Cerebellar nuclear complex (tissue), 1 donor: Measurements from ENCODE around the gene IFNAR1.
"Not testable (repeated sequence)": the region's sequence is repeated elsewhere in the genome, so short reads cannot be mapped to it uniquely, and the experiment has no call there.

ENCODE experiments used
- DNase-seq, 2 experiments: peaks; one replicate each; lab custom pipeline; 2025; lab: John Stamatoyannopoulos, UW

Gene IFNAR1

DNA sequence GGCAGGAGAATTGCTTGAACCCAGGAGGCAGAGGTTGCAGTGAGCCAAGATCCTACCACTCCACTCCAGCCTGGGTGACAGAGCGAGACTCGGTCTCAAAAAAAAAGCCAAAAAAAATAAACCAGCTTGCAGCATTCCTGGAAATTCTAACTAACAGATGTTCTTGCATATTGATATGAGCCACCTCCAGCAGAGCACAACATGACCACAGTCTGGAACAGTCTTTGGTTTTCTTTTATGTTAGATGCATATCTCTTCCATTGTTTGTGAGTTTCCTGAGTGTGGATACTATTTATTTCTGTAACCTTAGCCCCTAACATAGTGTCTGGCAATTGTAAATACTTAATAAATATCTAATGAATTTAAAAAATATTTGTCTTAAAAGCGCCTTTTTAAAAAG lies 23.9 kb downstream of the IFNAR1 start:
- no peak for DNase-seq

DNA sequence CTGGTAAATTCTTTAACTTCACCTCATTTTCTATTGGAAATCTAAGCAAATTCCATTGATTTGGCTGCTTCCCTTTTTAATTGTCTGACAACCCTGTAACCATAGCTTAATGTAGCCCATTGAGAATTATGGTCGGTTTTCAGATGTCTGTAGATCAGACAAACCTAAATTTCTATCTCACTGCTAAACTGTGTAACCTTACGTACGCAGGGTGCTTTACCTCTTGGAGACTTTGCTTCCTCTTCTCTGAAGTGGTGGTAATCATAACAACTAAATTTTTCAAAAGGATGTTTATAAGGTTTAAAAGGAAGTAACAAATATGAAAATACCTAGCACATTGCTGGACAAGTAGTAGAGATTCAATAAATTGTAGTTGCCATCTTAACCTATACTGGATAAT lies 25.9 kb downstream of the IFNAR1 start:
- no peak for DNase-seq

DNA sequence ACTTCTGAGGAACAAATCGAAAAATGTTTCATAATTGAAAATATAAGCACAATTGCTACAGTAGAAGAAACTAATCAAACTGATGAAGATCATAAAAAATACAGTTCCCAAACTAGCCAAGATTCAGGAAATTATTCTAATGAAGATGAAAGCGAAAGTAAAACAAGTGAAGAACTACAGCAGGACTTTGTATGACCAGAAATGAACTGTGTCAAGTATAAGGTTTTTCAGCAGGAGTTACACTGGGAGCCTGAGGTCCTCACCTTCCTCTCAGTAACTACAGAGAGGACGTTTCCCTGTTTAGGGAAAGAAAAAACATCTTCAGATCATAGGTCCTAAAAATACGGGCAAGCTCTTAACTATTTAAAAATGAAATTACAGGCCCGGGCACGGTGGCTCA lies 30.6 kb downstream of the IFNAR1 start:
- no peak for DNase-seq

DNA sequence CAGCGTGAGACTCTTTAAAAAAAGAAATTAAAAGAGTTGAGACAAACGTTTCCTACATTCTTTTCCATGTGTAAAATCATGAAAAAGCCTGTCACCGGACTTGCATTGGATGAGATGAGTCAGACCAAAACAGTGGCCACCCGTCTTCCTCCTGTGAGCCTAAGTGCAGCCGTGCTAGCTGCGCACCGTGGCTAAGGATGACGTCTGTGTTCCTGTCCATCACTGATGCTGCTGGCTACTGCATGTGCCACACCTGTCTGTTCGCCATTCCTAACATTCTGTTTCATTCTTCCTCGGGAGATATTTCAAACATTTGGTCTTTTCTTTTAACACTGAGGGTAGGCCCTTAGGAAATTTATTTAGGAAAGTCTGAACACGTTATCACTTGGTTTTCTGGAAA lies 31.2 kb downstream of the IFNAR1 start:
- DNase-seq, result no peak

DNA sequence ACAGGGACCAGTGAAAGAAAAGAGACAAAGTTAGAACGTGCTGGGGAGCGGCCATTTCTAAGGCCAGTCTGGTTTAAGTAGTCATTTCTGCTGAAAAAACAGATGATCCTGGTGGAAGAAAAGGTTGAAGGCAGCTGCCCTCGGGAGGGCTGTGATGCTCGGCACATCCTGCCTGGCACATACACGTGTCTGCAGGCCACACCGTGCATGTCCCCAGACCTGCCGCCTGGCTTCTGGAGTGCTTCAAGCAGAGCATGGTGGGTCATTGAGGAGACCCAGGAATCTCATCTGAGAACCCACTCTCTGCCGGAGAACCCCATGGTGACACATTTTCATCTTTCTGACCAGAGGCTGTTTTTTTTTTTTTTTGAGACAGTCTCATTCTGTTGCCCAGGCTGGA lies 32.4 kb downstream of the IFNAR1 start:
- DNase-seq, result no peak

DNA sequence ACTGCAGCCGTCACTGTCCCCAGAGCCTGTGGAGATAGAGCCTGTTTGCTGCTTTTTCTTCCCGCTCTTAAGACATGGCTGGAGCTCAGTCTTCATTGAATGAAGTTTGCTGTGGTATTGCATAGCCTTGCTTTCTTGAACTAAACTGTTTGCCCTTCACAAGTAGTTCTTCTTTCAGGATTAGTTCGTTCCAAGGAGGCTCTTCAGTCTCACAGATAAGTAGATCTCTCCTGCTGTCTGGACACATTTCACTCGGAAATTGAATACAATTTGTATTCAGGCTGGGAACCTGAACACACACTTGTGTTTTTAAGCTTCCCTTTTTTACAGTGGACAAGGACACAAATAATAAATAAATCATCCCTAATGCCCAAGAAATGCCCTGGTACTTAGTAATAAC lies 34.7 kb downstream of the IFNAR1 start:
- no peak for DNase-seq

DNA sequence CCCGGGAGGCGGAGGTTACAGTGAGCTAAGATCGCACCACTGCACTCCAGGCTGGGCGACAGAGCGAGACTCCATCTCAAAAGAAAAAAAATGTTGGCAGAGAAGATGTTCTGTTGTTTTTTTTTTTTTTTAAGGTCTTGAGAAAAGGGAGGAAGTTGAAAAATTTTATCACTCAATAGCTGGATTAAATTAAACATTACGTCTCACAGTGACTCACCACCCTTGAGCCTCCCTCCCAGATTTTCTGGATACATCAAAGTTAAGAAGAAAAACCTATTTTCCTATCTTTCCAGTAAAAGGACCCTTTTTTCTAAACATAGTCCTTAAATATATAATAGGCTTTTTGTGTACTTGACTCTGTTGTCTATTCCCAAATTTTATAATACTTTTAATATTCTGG lies 35.5 kb downstream of the IFNAR1 start:
- DNase-seq, result no peak

DNA sequence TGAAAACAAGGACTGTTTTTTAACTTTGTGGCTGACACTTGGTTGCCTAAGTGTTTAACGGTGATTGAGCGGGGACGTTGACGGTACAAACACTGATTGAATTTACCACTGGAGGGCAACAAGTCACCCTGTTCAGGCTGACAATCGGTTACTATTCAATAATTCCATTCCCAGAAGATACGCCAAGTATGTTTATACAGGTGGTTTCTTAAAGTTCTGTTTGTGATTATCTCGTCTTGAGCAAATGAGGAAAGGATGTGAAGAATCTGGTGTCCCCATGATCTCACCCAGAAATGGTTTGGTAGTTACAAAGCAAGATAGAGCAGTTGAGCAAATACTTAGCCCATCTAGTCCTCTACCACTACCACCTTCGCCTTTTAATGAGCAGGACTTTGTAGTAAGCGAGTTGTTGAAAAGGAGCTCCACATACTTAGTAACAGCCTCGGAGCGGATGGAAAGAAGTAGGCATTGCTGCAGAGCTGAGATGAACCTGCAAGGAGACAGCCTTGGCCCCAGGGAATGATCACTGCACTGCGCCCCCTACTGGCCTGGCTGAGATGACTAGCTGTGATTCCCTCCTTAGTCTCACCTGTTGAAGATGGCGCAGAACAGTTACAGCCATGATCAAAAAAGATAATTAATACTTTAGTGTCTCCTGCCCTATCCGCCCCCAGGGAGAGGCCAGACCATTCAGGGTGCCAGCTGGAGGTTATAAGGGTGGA lies 36.3 kb downstream of the IFNAR1 start:
- peak in 1 of 2 experiments; percentile 14 for DNase-seq

DNA sequence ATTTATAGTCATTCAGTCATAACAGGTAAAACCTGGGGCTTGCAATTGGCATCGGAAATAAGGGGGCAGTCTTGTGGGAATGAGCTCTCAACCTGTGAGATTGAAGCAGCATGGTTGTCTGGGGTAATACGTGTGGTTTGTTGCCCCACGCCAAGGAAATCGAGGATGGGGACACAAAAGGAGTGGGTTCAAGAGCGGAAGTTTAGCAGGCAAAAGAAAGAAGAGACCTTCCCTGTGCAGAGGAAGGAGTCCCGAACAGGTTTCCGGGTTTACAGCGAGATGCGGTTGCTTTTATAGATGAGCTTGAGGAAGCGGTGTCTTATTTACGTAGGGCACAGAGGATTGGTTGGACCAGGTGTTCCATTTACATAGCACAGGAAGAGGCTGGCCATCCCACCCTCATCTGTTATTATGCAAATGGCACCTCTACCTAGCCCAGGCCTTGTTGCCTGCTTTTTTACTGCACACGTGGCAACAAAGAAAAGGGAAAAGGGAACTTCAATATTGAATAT lies 37.3 kb downstream of the IFNAR1 start:
- DNase-seq, result no peak

DNA sequence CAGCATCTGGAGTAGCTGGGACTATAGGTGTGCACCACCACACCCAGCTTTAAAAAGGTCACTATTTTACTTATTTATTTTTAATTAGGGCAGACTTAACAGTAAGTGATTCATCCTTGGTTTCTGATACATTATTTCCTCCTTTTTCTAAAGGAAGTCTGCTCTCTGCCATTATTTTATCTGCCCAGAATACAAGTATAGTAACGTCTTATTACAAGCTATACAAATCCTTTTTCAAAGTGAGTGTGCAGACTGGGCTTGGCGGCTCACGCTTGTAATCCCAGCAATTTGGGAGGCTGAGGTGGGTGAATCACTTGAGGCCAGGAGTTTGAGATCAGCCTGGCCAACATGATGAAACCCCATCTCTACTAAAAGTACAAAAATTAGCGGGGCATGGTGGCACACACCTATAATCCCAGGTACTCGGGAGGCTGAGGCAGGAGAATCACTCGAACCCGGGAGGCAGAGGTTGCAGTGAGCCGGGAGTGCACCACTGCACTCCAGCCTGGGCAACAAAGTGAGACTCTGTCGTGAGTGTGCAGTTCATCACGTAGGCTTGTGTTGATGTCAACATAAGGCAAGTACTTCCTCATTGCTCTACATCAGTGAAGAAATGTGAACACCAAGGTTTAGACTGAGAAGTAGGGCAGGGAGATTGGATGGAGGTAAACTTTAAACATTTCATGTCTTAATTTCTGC lies 39.3 kb downstream of the IFNAR1 start:
- not testable (repeated sequence) for DNase-seq

DNA sequence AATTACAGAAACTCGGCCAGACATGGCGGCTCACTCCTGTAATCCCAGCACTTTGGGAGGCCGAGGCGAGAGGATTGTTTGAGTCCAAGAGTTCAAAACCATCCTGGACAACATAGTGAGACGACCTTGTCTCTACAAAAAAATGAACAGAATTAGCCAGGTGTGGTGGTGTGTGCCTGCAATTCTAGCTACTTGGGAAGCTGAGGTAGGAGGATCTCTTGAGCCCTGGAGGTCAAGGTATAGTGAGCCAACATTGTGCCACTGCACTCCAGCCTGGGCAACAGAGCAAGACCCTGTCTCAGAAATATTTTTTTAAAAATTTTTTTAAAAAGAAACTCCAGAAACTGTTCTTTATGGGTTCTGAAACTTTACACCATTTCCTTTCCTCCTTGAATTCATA lies 40.1 kb downstream of the IFNAR1 start:
- no peak for DNase-seq

DNA sequence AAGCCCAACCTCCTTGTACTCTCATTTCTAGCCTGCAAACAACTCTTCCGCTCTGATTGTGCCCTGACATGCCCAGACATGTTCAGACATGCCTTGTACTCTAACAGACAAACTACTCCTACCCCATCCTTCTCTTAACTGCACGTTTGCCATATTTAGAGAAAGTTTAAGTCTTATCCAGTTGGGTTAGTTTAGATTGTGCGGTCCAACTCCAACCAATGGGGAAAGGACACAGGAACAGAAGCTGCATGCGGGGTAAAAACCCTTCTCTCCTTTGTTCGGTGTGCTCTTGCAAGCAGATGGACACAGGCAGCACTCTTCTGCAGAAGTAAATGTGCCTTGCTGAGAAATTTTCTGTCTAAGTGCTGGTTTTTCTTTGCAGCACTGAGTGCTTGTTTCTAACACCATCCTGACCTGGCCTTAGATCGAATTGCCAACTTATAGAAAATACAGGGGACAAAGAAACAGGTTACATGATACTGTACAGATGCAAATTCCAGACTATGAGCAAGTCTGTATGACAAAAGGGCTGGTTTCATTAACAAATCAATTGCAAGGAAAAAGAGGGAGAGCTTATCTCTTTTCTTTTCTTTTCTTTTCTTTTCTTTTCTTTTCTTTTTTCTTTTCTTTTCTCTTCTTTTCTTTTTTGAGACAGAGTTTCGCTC lies 42.7 kb downstream of the IFNAR1 start:
- no peak for DNase-seq

DNA sequence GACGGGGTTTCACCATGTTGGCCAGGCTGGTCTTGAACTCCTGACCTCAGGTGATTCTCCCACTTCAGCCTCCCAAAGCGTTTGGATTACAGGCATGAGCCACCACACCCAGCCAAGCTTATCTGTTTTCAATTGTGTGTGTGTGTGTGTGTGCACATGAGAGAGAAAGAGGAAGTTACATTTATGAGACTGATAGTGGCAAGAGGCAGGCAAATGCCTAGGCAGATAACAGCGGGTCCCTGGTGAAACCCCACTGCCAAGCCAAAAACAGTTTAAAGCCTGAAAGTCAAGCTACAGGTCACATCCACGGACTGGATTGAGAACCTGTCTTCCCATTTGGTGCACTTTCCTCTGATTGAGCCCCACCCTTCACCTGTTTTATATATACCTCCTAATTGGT lies 43.4 kb downstream of the IFNAR1 start:
- DNase-seq, result no peak

DNA sequence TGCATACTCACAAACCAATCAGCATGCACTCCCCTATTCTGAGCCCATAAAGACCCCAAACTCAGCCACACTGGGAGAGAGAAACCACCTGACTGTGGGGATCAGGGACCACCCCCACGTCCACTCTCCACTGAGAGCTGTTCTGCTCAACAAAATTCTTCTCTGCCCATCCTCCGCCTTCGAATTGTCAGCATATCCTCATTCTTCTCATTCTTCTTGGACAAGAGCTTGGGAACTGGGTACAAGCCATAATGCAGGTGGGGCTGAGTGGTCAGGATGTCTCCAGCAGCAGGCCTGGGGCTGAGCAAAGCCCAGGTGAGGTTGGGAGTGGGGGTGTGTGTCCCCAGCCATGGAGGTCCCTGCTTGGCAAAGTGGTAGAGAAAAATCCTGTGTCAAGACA lies 43.8 kb downstream of the IFNAR1 start:
- DNase-seq, result no peak

DNA sequence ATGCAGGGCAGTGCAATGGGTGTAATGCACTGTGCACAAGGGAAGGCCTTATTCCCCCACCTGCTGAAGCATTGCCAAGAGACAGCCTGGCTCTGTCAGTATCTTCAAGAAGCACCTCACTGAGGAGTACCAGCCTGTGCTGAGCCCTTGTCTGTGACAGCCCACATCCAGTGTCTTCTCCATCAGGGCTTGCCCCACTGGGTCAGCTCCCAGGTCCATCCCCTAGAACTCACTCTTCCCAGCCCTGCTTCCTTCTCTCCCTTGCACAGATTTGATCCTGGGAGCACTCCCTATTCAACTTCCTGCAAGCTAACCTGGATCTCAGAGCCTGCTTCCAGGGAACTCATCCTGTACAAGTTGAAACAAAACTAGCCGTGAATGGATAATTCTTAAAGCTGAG lies 44.8 kb downstream of the IFNAR1 start:
- no peak for DNase-seq

DNA sequence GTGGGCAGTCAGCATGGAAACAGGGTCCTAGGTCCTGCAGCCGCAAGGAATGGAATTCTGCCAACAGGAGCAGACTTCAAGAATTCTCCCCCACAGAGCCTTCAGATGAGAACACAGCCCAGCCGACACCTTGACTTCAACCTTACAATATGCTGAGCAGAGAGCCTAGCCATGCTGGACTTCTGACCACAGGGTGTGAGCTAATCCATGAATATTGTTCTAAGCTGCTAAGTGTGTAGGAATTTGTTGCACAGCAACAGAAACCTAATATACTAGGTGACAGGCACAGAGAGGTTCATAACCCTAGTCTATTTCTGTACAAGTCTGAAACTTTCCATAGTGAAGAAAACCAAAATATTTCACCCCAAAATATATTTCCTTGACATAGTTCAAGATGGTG lies 45.5 kb downstream of the IFNAR1 start:
- no peak for DNase-seq

DNA sequence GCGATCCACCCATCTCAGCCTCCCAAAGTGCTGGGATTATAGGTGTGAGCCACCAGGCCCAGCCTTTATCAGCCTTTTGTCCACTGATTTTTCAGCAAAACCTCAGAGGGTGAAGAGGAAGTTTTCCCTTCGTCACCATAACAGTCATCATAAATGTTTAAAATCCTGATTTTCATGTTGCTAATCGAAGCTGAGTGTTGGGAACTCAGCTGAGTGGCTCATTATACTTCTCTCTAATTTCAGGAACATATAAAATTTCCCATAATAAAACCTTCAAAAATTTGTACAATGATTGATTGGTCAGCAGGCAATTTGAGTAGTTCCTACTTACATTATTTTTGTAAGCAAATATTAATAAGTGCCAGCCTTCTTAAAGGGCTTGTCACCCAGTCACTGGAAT lies 46.6 kb downstream of the IFNAR1 start:
- no peak for DNase-seq

DNA sequence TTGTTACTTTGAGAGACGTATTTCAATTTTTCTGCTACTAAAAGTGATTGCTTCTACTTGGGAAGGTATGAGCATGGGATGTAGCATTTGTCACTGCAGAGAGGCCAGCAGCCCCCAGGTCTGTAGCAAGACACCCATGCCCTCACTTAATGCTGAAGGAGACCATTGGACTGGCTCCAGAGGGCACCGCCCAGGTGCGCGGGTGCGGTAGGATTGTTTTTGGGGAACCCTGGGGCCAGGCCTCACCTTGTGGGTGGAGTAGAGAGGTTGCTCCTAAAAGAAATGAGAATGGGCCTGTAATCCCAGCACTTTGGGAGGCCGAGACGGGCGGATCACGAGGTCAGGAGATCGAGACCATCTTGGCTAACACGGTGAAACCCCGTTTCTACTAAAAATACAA lies 47.8 kb downstream of the IFNAR1 start:
- DNase-seq, result no peak

DNA sequence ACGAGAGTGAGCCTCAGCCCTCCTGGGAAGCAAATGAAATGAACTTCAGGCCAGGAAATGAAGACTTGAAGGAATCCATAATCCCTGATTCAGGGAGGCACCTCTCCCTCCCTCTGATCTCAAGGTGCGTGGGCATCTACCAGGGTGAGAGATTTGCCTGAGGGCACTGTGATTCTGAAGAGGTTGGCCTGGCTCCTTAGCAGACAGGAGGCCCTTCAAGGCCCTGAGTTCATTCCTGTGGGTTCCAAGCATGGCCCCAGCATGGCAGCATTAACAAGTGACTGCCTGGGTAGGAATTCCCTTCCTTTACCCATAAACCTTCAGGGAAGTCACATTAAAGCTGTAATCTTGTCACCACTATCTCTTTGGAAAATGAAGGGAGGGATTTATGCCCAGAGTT lies 48.7 kb downstream of the IFNAR1 start:
- no peak for DNase-seq

DNA sequence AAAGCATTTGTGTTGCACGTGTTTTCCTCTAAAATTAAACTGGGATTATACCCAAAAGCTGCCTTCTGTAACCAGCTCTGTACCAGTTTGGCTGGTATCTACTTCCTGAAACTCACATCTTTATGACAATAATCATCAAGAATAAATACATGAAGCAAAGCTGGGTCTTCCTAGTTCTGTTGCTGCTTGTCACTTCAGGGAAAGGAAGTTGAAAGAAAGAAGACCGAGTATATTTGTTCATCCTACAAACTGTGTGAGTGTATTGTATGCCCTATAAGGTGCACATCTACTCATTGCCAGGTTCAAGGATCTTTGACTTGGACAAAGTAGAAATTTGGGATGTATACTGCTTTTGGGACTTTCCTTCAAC lies 49.3 kb downstream of the IFNAR1 start:
- DNase-seq, result no peak

DNA sequence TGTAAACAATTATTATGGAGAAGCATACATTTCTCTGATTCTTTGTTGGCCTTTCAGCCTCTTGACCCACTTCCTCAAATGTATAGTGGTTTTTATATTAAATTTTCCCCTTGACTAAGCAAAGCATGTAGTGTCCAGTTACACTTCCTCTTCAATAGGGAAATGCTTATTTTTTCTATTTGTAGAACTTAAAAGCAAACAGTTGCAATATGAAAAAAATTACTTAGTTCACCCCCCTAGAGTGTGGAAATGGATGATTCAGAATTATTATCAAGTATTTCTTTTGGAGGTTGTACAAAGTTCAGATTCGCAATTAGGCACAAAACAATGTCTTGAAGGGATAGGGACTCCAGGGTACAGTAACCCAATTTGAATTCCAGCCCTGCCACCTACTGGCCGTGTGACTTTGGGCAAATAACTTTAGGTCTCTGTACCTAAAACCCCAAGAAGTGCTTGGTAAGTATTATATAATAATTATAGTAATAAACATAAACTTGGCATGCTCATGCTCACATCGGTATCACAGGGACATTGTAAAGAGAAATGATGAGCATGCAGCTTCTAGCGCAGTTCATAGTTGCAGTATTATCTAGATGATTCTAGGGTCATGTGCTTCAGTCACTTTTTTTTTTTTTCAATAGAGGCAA lies 49.8 kb downstream of the IFNAR1 start:
- DNase-seq, result no peak

DNA sequence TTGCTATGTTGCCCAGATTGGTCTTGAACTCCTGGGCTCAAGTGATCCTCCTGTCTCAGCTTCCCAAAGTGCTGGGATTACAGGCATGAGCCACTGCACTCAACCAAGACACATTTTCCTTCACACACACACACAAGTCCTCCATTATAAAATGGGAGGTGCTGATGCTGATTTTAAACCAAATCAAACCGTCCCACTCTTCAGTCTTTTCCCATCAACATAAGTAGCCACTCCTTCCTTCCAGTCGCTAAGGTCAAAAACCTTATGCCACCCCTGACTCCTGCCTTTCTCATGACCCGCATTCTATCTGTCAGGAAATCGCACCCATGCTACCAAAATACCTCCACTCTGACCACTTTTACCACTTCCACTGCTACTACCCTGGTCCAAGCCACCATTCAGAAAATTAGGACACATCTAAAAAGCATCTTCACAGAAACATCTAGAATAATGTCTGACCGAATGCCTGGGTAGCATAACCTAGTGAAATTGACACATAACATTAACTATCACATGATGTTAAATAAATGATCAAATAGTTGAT lies 50.4 kb downstream of the IFNAR1 start:
- DNase-seq, result no peak
